ENCODE data around the gene RASGEF1C.

Gene RASGEF1C

GRCh38 chr5:180060192-180060591 lies 148.8 kb downstream of the RASGEF1C start:
- Histone ChIP-seq H3K27me3 (replicated peaks; ENCODE audit: control insufficient read depth, insufficient read depth, low read length, poor library complexity, severe bottlenecking) (no peaks in the 10 kb centered on the region), H3K27ac (ENCODE audit: insufficient read depth, low read length, poor library complexity, severe bottlenecking) (no peak overlapping the region), H3K9me3 (ENCODE audit: control insufficient read depth, low read length) (no peaks in the 10 kb centered on the region), H3K4me3 (ENCODE audit: insufficient read depth, low read depth, low read length, poor library complexity, severe bottlenecking) (no peak overlapping the region), H3K4me1 (ENCODE audit: control insufficient read depth, insufficient read depth, low read length, poor library complexity, severe bottlenecking) (no peaks in the 10 kb centered on the region), H3K36me3 (ENCODE audit: control insufficient read depth, insufficient read depth, low read length) (no peaks in the 10 kb centered on the region)
- no peak for DNase-seq

GRCh38 chr5:180059326-180059725 lies 149.7 kb downstream of the RASGEF1C start:
- no peak for DNase-seq
- Histone ChIP-seq H3K9me3 (ENCODE audit: control insufficient read depth, low read length) (no peaks in the 10 kb centered on the region), H3K27ac (ENCODE audit: insufficient read depth, low read length, poor library complexity, severe bottlenecking) (no peak overlapping the region), H3K27me3 (replicated peaks; ENCODE audit: control insufficient read depth, insufficient read depth, low read length, poor library complexity, severe bottlenecking) (no peaks in the 10 kb centered on the region), H3K36me3 (ENCODE audit: control insufficient read depth, insufficient read depth, low read length) (no peaks in the 10 kb centered on the region), H3K4me1 (ENCODE audit: control insufficient read depth, insufficient read depth, low read length, poor library complexity, severe bottlenecking) (no peaks in the 10 kb centered on the region), H3K4me3 (ENCODE audit: insufficient read depth, low read depth, low read length, poor library complexity, severe bottlenecking) (no peak overlapping the region)

- Histone ChIP-seq H3K4me3 (ENCODE audit: insufficient read depth, low read depth, low read length, poor library complexity, severe bottlenecking) (no peak overlapping the region), H3K27ac (ENCODE audit: insufficient read depth, low read length, poor library complexity, severe bottlenecking) (no peak overlapping the region), H3K27me3 (replicated peaks; ENCODE audit: control insufficient read depth, insufficient read depth, low read length, poor library complexity, severe bottlenecking) (no peaks in the 10 kb centered on the region), H3K36me3 (ENCODE audit: control insufficient read depth, insufficient read depth, low read length) (no peaks in the 10 kb centered on the region), H3K9me3 (ENCODE audit: control insufficient read depth, low read length) (no peaks in the 10 kb centered on the region), H3K4me1 (ENCODE audit: control insufficient read depth, insufficient read depth, low read length, poor library complexity, severe bottlenecking) (no peaks in the 10 kb centered on the region)
- DNase-seq, result no peak
Measured at GRCh38 chr5:180056153-180056552, 152.9 kb downstream of the RASGEF1C start.

- Histone ChIP-seq H3K4me1 (ENCODE audit: control insufficient read depth, insufficient read depth, low read length, poor library complexity, severe bottlenecking) (no peaks in the 10 kb centered on the region), H3K36me3 (ENCODE audit: control insufficient read depth, insufficient read depth, low read length) (no peaks in the 10 kb centered on the region), H3K4me3 (ENCODE audit: insufficient read depth, low read depth, low read length, poor library complexity, severe bottlenecking) (no peak overlapping the region), H3K27ac (ENCODE audit: insufficient read depth, low read length, poor library complexity, severe bottlenecking) (no peak overlapping the region), H3K27me3 (replicated peaks; ENCODE audit: control insufficient read depth, insufficient read depth, low read length, poor library complexity, severe bottlenecking) (no peaks in the 10 kb centered on the region), H3K9me3 (ENCODE audit: control insufficient read depth, low read length) (no peaks in the 10 kb centered on the region)
- DNase-seq, result no peak
Measured at GRCh38 chr5:180054226-180054625, 154.8 kb downstream of the RASGEF1C start.

GRCh38 chr5:180053061-180053602 lies 155.9 kb downstream of the RASGEF1C start:
- Histone ChIP-seq H3K27ac (ENCODE audit: insufficient read depth, low read length, poor library complexity, severe bottlenecking) (no peak overlapping the region), H3K9me3 (ENCODE audit: control insufficient read depth, low read length) (no peaks in the 10 kb centered on the region), H3K36me3 (ENCODE audit: control insufficient read depth, insufficient read depth, low read length) (no peaks in the 10 kb centered on the region), H3K27me3 (replicated peaks; ENCODE audit: control insufficient read depth, insufficient read depth, low read length, poor library complexity, severe bottlenecking) (no peaks in the 10 kb centered on the region), H3K4me3 (ENCODE audit: insufficient read depth, low read depth, low read length, poor library complexity, severe bottlenecking) (no peak overlapping the region), H3K4me1 (ENCODE audit: control insufficient read depth, insufficient read depth, low read length, poor library complexity, severe bottlenecking) (no peaks in the 10 kb centered on the region)
- no peak for DNase-seq

- H3K9me3 ChIP-seq (ENCODE audit: control insufficient read depth, low read length), result no peaks in the 10 kb centered on the region
- DNase-seq, result no peak
- H3K4me1 ChIP-seq (ENCODE audit: control insufficient read depth, insufficient read depth, low read length, poor library complexity, severe bottlenecking), result no peaks in the 10 kb centered on the region
- H3K27me3 ChIP-seq (replicated peaks; ENCODE audit: control insufficient read depth, insufficient read depth, low read length, poor library complexity, severe bottlenecking), result no peaks in the 10 kb centered on the region
- H3K4me3 ChIP-seq (ENCODE audit: insufficient read depth, low read depth, low read length, poor library complexity, severe bottlenecking), result no peak overlapping the region
- H3K27ac ChIP-seq (ENCODE audit: insufficient read depth, low read length, poor library complexity, severe bottlenecking), result no peak overlapping the region
- no peaks in the 10 kb centered on the region for H3K36me3 ChIP-seq (ENCODE audit: control insufficient read depth, insufficient read depth, low read length)
Measured at GRCh38 chr5:180052211-180052818, 156.7 kb downstream of the RASGEF1C start.
